HEK293T (cell line): ENCODE results near the gene GBP7.

ENCODE experiments used
- CTBP1 ChIP-seq: fragments of 450-650 bp; IDR thresholded peaks from 2 replicates; pipeline ENCODE4 v1.6.1; 2016; ENCODE audit warnings: borderline replicate concordance
- FOXM1 ChIP-seq: fragments of 450-650 bp; IDR thresholded peaks from 2 replicates; pipeline ENCODE4 v1.6.1; 2017; ENCODE audit warnings: mild to moderate bottlenecking, borderline replicate concordance
- HDGF ChIP-seq: fragments of 450-650 bp; IDR thresholded peaks from 2 replicates; pipeline ENCODE4 v1.6.1; 2017; ENCODE audit warnings: antibody characterized with exemption, borderline replicate concordance
- LEF1 ChIP-seq: fragments of 450-650 bp; IDR thresholded peaks from 2 replicates; pipeline ENCODE4 v1.6.1; 2017; ENCODE audit warnings: mild to moderate bottlenecking, borderline replicate concordance
- NFRKB ChIP-seq: fragments of 450-650 bp; IDR thresholded peaks from 2 replicates; pipeline ENCODE4 v1.6.1; 2016; ENCODE audit warnings: mild to moderate bottlenecking, moderate library complexity
- SP1 ChIP-seq: fragments of 450-650 bp; IDR thresholded peaks from 2 replicates; pipeline ENCODE4 v1.6.1; 2017
- SUZ12 ChIP-seq: fragments of 450-650 bp; IDR thresholded peaks from 2 replicates; pipeline ENCODE4 v1.6.1; 2016; ENCODE audit warnings: mild to moderate bottlenecking
- TARDBP ChIP-seq: fragments of 450-650 bp; IDR thresholded peaks from 2 replicates; pipeline ENCODE4 v1.6.1; 2016
- ZNF384 ChIP-seq: fragments of 450-650 bp; IDR thresholded peaks from 2 replicates; pipeline ENCODE4 v1.6.1; 2016

- TF ChIP-seq HDGF (no peak), NFRKB (no peak), SP1 (no peak), TARDBP (no peak), CTBP1 (no peak), ZNF384 (no peak), LEF1 (no peak), SUZ12 (no peak), FOXM1 (no peak)
Observed at GRCh38 chr1:89211035-89211634, 35.3 kb upstream of the GBP7 start.
